BLaER1 (cell line): ENCODE data around the gene ZDHHC8.

Source experiments
- H3K27ac ChIP-seq: shearing (Covaris generic); formaldehyde crosslinking; 2 replicates; pipeline ENCODE4 v1.8.1; 2022
- H3K27me3 ChIP-seq: shearing (Covaris generic); formaldehyde crosslinking; 2 replicates; pipeline ENCODE4 v1.8.1; 2022
- H3K36me3 ChIP-seq: shearing (Covaris generic); formaldehyde crosslinking; 2 replicates; pipeline ENCODE4 v1.8.1; 2022
- H3K4me1 ChIP-seq: shearing (Covaris generic); formaldehyde crosslinking; 2 replicates; pipeline ENCODE4 v1.8.1; 2022
- H3K4me2 ChIP-seq: shearing (Covaris generic); formaldehyde crosslinking; 2 replicates; pipeline ENCODE4 v1.8.1; 2022
- H3K4me3 ChIP-seq: shearing (Covaris generic); formaldehyde crosslinking; 2 replicates; pipeline ENCODE4 v1.8.1; 2022
- H3K9ac ChIP-seq: shearing (Covaris generic); formaldehyde crosslinking; 2 replicates; pipeline ENCODE4 v1.8.1; 2022
- H3K9me3 ChIP-seq: shearing (Covaris generic); formaldehyde crosslinking; 2 replicates; pipeline ENCODE4 v1.8.1; 2022
- H4K20me1 ChIP-seq: shearing (Covaris generic); formaldehyde crosslinking; 2 replicates; pipeline ENCODE4 v1.8.1; 2022
- Cebpa-rat ChIP-seq: shearing (Covaris generic); IDR thresholded peaks from 2 replicates; pipeline ENCODE4 v1.8.1; 2022

Gene ZDHHC8

DNA sequence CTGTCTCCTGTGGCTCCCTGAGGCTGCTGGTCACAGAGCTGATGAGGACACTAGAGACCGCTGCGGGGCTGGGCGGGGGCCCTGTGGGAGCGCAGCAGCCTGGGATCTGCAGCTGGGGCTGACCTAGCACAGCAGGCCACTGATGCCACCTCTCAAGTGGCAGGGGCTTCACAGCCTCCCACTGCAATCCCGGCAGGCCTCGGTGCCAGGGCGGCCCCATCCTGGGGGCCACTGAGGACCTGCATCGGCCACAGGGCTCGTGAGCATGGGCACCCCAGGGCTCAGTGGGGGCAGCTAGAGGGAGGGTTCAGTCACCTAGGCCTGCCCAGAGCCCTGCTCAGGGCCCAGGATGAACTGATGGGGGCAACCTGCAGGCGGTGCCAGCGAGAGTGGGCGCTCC is 33.8 kb downstream of the ZDHHC8 start:
- no peaks in the 10 kb centered on the region for H3K27me3 ChIP-seq
- no peaks in the 10 kb centered on the region for H4K20me1 ChIP-seq
- no peak overlapping the region for H3K4me3 ChIP-seq
- H3K27ac ChIP-seq, result 0 out of 2 replicates have a peak overlapping the region, but pooled peaks have one; percentile 51
- no peaks in the 10 kb centered on the region for H3K9me3 ChIP-seq
- no peak for TF ChIP-seq Cebpa-rat
- H3K9ac ChIP-seq, result no peak overlapping the region
- H3K36me3 ChIP-seq, result no peaks in the 10 kb centered on the region
- H3K4me1 ChIP-seq, result peaks cover 46% of the 10 kb centered on the region
- no peak overlapping the region for H3K4me2 ChIP-seq

GRCh38 chr22:20165913-20166312 is 34.3 kb downstream of the ZDHHC8 start:
- no peak overlapping the region for H3K4me2 ChIP-seq

DNA sequence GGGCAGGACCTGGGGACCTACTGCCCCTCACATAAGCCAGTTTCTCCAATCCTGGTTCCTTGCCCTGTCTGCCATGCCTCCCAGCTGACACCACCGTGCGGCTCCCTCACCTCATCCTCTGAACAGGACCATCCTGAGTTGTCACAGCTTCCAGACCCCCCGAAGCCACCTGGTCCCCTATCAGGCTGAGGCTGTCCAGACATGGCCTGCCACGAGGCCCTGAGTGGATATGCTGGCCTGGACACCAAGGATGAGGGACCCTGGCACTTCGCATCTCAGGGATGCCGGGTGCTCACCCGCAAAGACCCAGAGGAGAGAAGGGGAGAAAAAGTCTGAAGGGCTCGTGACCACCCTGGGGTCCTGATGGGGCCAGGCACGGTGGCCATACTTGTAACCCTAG is 35.1 kb downstream of the ZDHHC8 start:
- H3K4me1 ChIP-seq, result peaks cover 37% of the 10 kb centered on the region
- H3K36me3 ChIP-seq, result no peaks in the 10 kb centered on the region
- no peak overlapping the region for H3K4me2 ChIP-seq
- no peak for TF ChIP-seq Cebpa-rat
- no peak overlapping the region for H3K4me3 ChIP-seq
- H3K9me3 ChIP-seq, result no peaks in the 10 kb centered on the region
- no peaks in the 10 kb centered on the region for H4K20me1 ChIP-seq
- H3K27ac ChIP-seq, result 0 out of 2 replicates have a peak overlapping the region, but pooled peaks have one; percentile 22
- no peak overlapping the region for H3K9ac ChIP-seq
- no peaks in the 10 kb centered on the region for H3K27me3 ChIP-seq

More at GRCh38 chr22:20165913-20166312, 34.3 kb downstream of the ZDHHC8 start:
- H3K36me3 ChIP-seq, result no peaks in the 10 kb centered on the region
- H4K20me1 ChIP-seq, result no peaks in the 10 kb centered on the region
- no peak overlapping the region for H3K9ac ChIP-seq
- H3K4me1 ChIP-seq, result peaks cover 45% of the 10 kb centered on the region
- no peaks in the 10 kb centered on the region for H3K27me3 ChIP-seq
- H3K27ac ChIP-seq, result no peak overlapping the region
- H3K9me3 ChIP-seq, result no peaks in the 10 kb centered on the region
- no peak overlapping the region for H3K4me3 ChIP-seq
- no peak for TF ChIP-seq Cebpa-rat

DNA sequence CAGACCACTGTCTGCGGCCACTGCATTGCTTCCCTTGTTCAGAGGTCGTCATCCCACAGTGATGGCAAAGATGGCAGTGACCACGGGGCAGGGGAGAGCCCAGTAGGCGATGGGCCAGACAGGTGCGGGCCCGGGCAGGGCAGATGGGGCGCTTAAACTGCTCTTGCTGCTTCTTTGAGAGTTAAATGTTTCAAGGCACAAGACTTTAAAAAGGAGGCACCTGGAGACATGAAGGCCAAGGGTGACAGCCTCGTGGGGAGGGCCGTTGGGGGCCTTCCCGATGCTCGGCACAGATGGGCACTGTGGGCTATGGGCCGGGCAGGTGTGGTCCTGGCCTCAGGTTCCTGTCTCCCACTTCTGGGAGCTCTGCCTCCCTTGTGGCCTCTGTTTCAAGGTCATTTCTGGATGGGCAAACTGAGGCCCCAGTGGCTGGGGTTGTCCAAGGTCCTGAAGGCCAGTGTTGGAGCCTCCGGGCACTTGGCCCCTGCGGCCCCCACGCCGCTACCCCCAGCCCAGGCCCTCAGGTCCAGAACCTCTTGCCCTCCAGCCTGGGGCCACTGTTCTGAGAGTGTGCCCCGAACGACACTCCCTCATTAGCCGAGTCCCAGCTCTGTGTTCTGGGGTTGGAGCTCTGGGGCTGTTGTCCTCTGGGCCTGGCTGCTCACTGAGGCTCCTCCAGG is 36.2 kb downstream of the ZDHHC8 start:
- TF ChIP-seq Cebpa-rat, result no peak
- H3K27me3 ChIP-seq, result no peaks in the 10 kb centered on the region
- 0 out of 2 replicates have a peak overlapping the region, but pooled peaks have one; percentile 37 for H3K9ac ChIP-seq

DNA sequence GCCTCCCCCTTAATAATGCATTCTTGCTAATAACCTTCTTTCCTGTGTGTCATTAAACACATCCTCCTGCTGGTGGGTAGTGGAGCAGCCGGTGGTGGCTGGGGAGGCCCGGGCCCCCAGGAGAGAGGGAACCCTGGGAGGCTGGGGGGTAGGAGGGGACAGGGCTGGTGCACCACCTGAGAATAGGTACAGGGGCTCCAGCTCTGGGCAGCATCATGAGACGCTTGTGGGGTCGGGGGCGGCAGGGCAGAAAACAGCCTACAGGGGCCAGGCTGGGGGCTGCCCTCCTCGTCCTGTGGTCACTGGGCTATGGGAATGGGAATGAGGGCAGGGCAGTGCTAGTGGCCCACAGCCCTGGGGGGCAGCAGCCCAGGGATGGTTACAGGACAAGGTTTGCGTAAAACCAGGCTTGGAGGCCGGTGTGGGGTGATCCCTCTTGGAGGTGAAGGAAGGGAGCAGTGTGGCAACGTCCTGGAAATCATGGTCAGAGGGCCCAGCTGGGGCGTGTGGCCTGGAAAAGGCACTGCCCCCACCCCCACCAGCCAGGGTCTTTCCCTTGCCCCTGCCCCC is 37.7 kb downstream of the ZDHHC8 start:
- Histone ChIP-seq H3K27me3 (no peaks in the 10 kb centered on the region), H3K4me1 (peaks cover 53% of the 10 kb centered on the region), H3K27ac (peak overlapping the region; percentile 38; the same call in 1 of the 2 replicates), H3K36me3 (no peaks in the 10 kb centered on the region), H3K9ac (no peak overlapping the region), H3K9me3 (no peaks in the 10 kb centered on the region), H4K20me1 (no peaks in the 10 kb centered on the region), H3K4me3 (no peak overlapping the region), H3K4me2 (peak overlapping the region; percentile 66)
- no peak for TF ChIP-seq Cebpa-rat

More for the DNA sequence above, 36.2 kb downstream of the ZDHHC8 start:
- Histone ChIP-seq H3K4me1 (peaks cover 39% of the 10 kb centered on the region), H3K36me3 (no peaks in the 10 kb centered on the region), H3K4me3 (no peak overlapping the region), H3K4me2 (peak overlapping the region; percentile 66), H3K27ac (peak overlapping the region; percentile 38; the same call in 1 of the 2 replicates), H3K9me3 (no peaks in the 10 kb centered on the region), H4K20me1 (no peaks in the 10 kb centered on the region)

GRCh38 chr22:20170170-20170569 is 38.6 kb downstream of the ZDHHC8 start:
- no peaks in the 10 kb centered on the region for H3K9me3 ChIP-seq
- TF ChIP-seq Cebpa-rat, result no peak

GRCh38 chr22:20171288-20172140 is 39.9 kb downstream of the ZDHHC8 start:
- Histone ChIP-seq H3K27me3 (no peaks in the 10 kb centered on the region), H3K4me2 (no peak overlapping the region), H4K20me1 (no peaks in the 10 kb centered on the region), H3K9me3 (no peaks in the 10 kb centered on the region), H3K4me3 (no peak overlapping the region), H3K4me1 (peaks cover 74% of the 10 kb centered on the region), H3K9ac (no peak overlapping the region), H3K27ac (no peak overlapping the region), H3K36me3 (no peaks in the 10 kb centered on the region)
- TF ChIP-seq Cebpa-rat, result no peak

More at GRCh38 chr22:20170170-20170569, 38.6 kb downstream of the ZDHHC8 start:
- Histone ChIP-seq H3K4me3 (no peak overlapping the region), H3K27me3 (no peaks in the 10 kb centered on the region), H3K4me2 (no peak overlapping the region; the same call in 1 of the 2 replicates), H3K9ac (no peak overlapping the region), H3K27ac (peak overlapping the region; percentile 8; the same call in 1 of the 2 replicates), H3K36me3 (no peaks in the 10 kb centered on the region), H4K20me1 (no peaks in the 10 kb centered on the region), H3K4me1 (peaks cover 61% of the 10 kb centered on the region)

GRCh38 chr22:20172141-20172613 is 40.6 kb downstream of the ZDHHC8 start:
- Histone ChIP-seq H3K4me2 (no peak overlapping the region), H3K4me1 (peaks cover 79% of the 10 kb centered on the region), H4K20me1 (no peaks in the 10 kb centered on the region), H3K4me3 (no peak overlapping the region), H3K9me3 (no peaks in the 10 kb centered on the region), H3K36me3 (no peaks in the 10 kb centered on the region), H3K27me3 (no peaks in the 10 kb centered on the region), H3K27ac (no peak overlapping the region), H3K9ac (no peak overlapping the region)
- TF ChIP-seq Cebpa-rat, result no peak

- no peak for TF ChIP-seq Cebpa-rat
- Histone ChIP-seq H3K27ac (peak overlapping the region; percentile 30; the same call in 1 of the 2 replicates), H3K9ac (no peak overlapping the region), H3K4me3 (no peak overlapping the region), H3K4me1 (peaks cover 79% of the 10 kb centered on the region), H3K27me3 (no peaks in the 10 kb centered on the region), H3K4me2 (no peak overlapping the region), H3K36me3 (no peaks in the 10 kb centered on the region), H3K9me3 (no peaks in the 10 kb centered on the region), H4K20me1 (no peaks in the 10 kb centered on the region)
These were observed 41.6 kb downstream of the ZDHHC8 start for GRCh38 chr22:20173246-20173645.

DNA sequence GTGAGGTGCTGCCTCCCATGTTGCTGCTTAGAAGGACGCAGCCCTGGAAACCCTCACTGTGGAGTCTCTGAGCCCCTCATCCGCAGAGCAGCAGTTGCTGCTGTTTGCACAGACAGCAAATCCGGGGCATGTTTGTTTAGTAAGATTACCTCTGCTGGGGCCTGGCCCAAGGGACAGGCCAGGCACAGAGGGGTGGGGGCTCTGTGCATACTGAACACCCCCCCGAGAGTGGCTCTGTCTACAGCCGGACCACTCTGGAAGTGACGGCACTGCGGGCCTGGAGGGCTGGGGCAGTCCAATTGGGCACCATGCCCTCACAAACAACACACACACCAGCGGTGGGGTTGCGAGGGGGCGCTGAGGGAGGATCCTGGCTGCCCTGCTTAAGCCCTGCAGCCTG is 42.2 kb downstream of the ZDHHC8 start:
- H3K27me3 ChIP-seq, result no peaks in the 10 kb centered on the region
- no peak overlapping the region for H3K4me2 ChIP-seq
- H3K4me3 ChIP-seq, result no peak overlapping the region
- TF ChIP-seq Cebpa-rat, result no peak
- H3K9me3 ChIP-seq, result no peaks in the 10 kb centered on the region
- peak overlapping the region; percentile 30 for H3K27ac ChIP-seq
- H3K36me3 ChIP-seq, result no peaks in the 10 kb centered on the region
- H3K4me1 ChIP-seq, result peaks cover 79% of the 10 kb centered on the region
- H4K20me1 ChIP-seq, result no peaks in the 10 kb centered on the region
- no peak overlapping the region for H3K9ac ChIP-seq
